T-helper 1 cell treated with Interleukin-12 subunit alpha and Interleukin-12 subunit beta and Interleukin-4 antibody, amounts not matched to agents 30 μg/mL and 1 μg/mL, for 36 hours (primary cell): ENCODE measurements around the gene ORAI1.
"Not testable (repeated sequence)": the region's sequence is repeated elsewhere in the genome, so short reads cannot be mapped to it uniquely, and the experiment has no call there.

Source experiments
- H3K27ac Mint-ChIP-seq: one replicate; pipeline ENCODE4 v1.8.0; 2021; ENCODE audit warnings: mild to moderate bottlenecking, mixed read lengths
- H3K27me3 Mint-ChIP-seq: one replicate; pipeline ENCODE4 v1.8.0; 2021; ENCODE audit warnings: low read depth, mixed read lengths
- H3K36me3 Mint-ChIP-seq: one replicate; pipeline ENCODE4 v1.8.0; 2021; ENCODE audit warnings: low read depth, mixed read lengths
- H3K4me1 Mint-ChIP-seq: one replicate; pipeline ENCODE4 v1.8.0; 2021; ENCODE audit warnings: low read depth, mixed read lengths
- H3K4me3 Mint-ChIP-seq: one replicate; pipeline ENCODE4 v1.8.0; 2021; ENCODE audit warnings: mild to moderate bottlenecking, moderate library complexity, mixed read lengths
- H3K9me3 Mint-ChIP-seq: one replicate; pipeline ENCODE4 v1.8.0; 2021; ENCODE audit warnings: mixed read lengths

Gene ORAI1

DNA sequence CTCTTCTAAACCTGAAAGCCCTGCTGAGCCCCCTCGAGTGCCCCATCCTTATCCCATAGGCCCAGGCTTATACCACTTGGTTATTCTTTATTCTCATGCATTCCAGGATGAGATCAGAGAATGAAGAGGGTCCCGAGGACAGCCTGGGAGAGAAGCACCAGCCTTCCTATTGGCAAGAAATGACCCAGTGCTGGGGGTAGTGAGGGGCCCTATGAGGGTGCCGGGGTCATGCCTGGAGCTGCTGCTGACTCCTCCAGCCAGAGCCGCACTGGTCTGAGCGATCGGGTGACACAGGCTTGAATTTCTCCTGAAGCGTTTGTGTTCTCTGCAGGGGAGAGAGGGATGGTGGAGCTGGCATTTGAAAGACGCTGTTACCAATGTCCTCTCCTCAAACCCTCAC is 25.0 kb downstream of the ORAI1 start:
- H3K4me3 Mint-ChIP-seq = no peak overlapping the region
- H3K36me3 Mint-ChIP-seq = peaks cover 31% of the 10 kb centered on the region
- no peaks in the 10 kb centered on the region for H3K9me3 Mint-ChIP-seq
- H3K27ac Mint-ChIP-seq = peak overlapping the region; percentile 55
- H3K27me3 Mint-ChIP-seq = no peaks in the 10 kb centered on the region
- peaks cover 28% of the 10 kb centered on the region for H3K4me1 Mint-ChIP-seq

GRCh38 chr12:121652767-121653497 is 26.6 kb downstream of the ORAI1 start:
- Mint-ChIP-seq H3K36me3 (peaks cover 30% of the 10 kb centered on the region), H3K27ac (no peak overlapping the region), H3K27me3 (no peaks in the 10 kb centered on the region), H3K4me3 (no peak overlapping the region), H3K4me1 (peaks cover 41% of the 10 kb centered on the region), H3K9me3 (no peaks in the 10 kb centered on the region)

- Mint-ChIP-seq H3K27me3 (no peaks in the 10 kb centered on the region), H3K4me3 (no peak overlapping the region), H3K27ac (no peak overlapping the region), H3K36me3 (peaks cover 26% of the 10 kb centered on the region), H3K4me1 (peaks cover 44% of the 10 kb centered on the region), H3K9me3 (no peaks in the 10 kb centered on the region)
These were observed 27.7 kb downstream of the ORAI1 start for GRCh38 chr12:121653999-121654398.

- Mint-ChIP-seq H3K27ac (peak overlapping the region; percentile 13), H3K4me3 (no peak overlapping the region), H3K9me3 (no peaks in the 10 kb centered on the region), H3K27me3 (no peaks in the 10 kb centered on the region), H3K4me1 (peaks cover 45% of the 10 kb centered on the region), H3K36me3 (peaks cover 17% of the 10 kb centered on the region)
These were observed 29.8 kb downstream of the ORAI1 start for GRCh38 chr12:121656122-121656521.

- peaks cover 54% of the 10 kb centered on the region for H3K4me1 Mint-ChIP-seq
- H3K36me3 Mint-ChIP-seq = peaks cover 17% of the 10 kb centered on the region
- H3K27ac Mint-ChIP-seq = peak overlapping the region; percentile 71
- H3K4me3 Mint-ChIP-seq = peak overlapping the region; percentile 20
- no peaks in the 10 kb centered on the region for H3K27me3 Mint-ChIP-seq
- no peaks in the 10 kb centered on the region for H3K9me3 Mint-ChIP-seq
These were observed 31.1 kb downstream of the ORAI1 start for GRCh38 chr12:121657305-121658008.

- H3K9me3 Mint-ChIP-seq, H3K27me3 Mint-ChIP-seq, H3K27ac Mint-ChIP-seq, H3K4me3 Mint-ChIP-seq, H3K36me3 Mint-ChIP-seq: not testable (repeated sequence)
- peaks cover 66% of the 10 kb centered on the region for H3K4me1 Mint-ChIP-seq
These were observed 35.2 kb downstream of the ORAI1 start for GRCh38 chr12:121661353-121662105.

- Mint-ChIP-seq H3K27ac (peak overlapping the region; percentile 90), H3K4me3 (no peak overlapping the region), H3K36me3 (peaks cover 8% of the 10 kb centered on the region), H3K4me1 (peaks cover 53% of the 10 kb centered on the region), H3K9me3 (no peaks in the 10 kb centered on the region), H3K27me3 (no peaks in the 10 kb centered on the region)
These were observed 37.2 kb downstream of the ORAI1 start for GRCh38 chr12:121663610-121663929.

DNA sequence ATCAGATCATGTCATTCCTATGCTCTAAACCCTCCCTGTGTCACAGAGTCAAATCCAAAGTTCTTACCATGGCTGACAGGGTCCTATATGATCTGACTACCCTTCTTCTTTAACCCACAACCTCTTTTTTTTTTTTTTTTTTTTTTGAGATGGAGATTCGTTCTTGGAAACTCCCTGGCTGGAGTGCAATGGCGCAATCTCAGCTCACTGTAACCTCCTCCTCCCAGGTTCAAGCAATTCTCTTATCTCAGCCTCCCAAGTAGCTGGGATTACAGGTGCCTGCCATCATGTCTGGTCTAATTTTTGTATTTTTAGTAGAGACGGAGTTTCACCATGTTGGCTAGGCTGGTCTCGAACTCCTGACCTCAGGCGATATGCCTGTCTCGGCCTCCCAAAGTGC is 40.5 kb downstream of the ORAI1 start:
- peaks cover 38% of the 10 kb centered on the region for H3K4me1 Mint-ChIP-seq
- H3K27me3 Mint-ChIP-seq, H3K27ac Mint-ChIP-seq, H3K4me3 Mint-ChIP-seq, H3K9me3 Mint-ChIP-seq, H3K36me3 Mint-ChIP-seq: not testable (repeated sequence)

- Mint-ChIP-seq H3K4me1 (peaks cover 39% of the 10 kb centered on the region), H3K36me3 (peaks cover 6% of the 10 kb centered on the region), H3K27ac (no peak overlapping the region), H3K4me3 (no peak overlapping the region), H3K9me3 (no peaks in the 10 kb centered on the region), H3K27me3 (no peaks in the 10 kb centered on the region)
These were observed 42.6 kb downstream of the ORAI1 start for GRCh38 chr12:121668750-121669520.

DNA sequence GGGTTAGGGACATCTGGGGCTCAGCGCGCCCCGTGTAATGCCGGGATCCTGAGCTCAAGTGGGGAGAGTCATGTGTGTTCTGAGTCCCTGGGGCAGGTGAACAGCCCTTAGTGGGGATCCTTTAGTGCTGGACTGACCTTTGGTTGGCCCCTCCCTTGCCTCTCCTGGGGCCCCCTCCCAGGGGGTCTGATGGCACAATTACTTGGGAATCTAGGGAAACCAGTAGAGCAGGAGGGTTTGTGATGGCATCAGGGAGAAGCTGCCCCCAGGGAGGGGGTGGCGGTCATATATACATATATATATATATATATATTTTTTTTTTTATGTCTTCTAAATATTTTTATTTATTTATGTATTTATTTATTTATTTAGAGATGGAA is 43.2 kb downstream of the ORAI1 start, which contains the start of gene MORN3:
Gene MORN3 (minus strand): TSS at position 134 of the 380 bp plus-strand sequence. CDS start 171 bp downstream, outside the sequence.
- Mint-ChIP-seq H3K27me3 (no peaks in the 10 kb centered on the region), H3K27ac (peak within 1 kb of the TSS; percentile 15), H3K9me3 (no peaks in the 10 kb centered on the region), H3K4me1 (peaks cover 35% of the 10 kb centered on the region), H3K4me3 (no peak within 1 kb of the TSS), H3K36me3 (peaks cover 6% of the 10 kb centered on the region)

GRCh38 chr12:121673013-121673511 is 46.7 kb downstream of the ORAI1 start:
- Mint-ChIP-seq H3K4me1 (peaks cover 29% of the 10 kb centered on the region), H3K27ac (peak overlapping the region; percentile 100), H3K4me3 (peak overlapping the region; percentile 92), H3K36me3 (no peaks in the 10 kb centered on the region), H3K9me3 (no peaks in the 10 kb centered on the region), H3K27me3 (no peaks in the 10 kb centered on the region)

DNA sequence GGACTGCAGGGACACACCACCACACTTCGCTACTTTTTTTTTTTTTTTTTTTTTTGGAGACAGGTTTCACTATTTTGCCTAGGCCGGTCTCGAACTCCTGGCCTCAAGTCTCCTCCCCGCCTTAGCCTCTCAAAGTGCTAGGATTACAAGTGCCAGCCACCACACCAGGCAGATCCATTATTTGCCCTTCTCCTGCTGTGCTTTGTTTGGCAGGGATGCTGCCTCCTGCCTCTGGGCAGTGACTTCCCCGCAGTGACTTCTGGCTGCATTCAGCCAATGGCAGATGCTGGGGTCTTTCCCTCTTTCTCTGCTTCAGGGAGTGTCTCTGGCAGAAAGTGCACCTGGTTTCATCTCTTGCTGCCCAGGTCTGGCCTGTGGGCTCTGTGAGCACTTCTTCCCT is 49.9 kb downstream of the ORAI1 start:
- H3K9me3 Mint-ChIP-seq = no peaks in the 10 kb centered on the region

GRCh38 chr12:121678305-121678704 is 52.0 kb downstream of the ORAI1 start:
- Mint-ChIP-seq H3K27me3 (no peaks in the 10 kb centered on the region), H3K27ac (no peak overlapping the region), H3K4me1 (peaks cover 23% of the 10 kb centered on the region), H3K36me3 (no peaks in the 10 kb centered on the region), H3K9me3 (no peaks in the 10 kb centered on the region), H3K4me3 (no peak overlapping the region)

More for the DNA sequence above, 49.9 kb downstream of the ORAI1 start:
- Mint-ChIP-seq H3K4me3 (no peak overlapping the region), H3K27ac (no peak overlapping the region), H3K36me3 (no peaks in the 10 kb centered on the region), H3K27me3 (no peaks in the 10 kb centered on the region), H3K4me1 (peaks cover 31% of the 10 kb centered on the region)

DNA sequence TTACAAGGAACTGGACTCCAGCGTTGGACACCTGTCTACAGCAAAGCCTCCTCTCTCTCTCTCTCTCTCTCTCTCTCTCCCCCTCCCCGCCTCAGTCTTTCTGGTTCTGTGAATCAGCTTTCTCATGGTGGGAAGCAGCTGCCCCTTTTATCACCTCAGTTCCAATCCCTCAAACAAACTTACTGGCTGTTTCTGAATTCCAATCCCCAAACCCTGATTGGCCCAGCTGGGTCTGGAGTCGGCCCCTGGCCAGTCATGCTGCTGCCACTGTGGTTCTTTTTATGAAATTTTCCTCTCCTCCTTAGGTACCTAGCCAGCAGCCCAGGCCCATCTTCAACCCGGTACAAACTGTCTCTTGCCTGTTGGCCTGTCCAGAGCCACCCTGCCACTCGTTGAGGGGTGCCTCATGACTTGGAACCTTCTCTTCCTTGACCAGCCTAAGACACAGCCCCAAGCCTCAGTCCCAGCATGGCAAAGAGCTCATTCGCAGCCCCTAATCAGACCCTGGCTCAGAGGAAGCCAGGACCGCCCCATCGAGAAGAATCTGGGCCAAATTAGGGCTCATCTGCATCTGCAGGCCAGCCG is 52.5 kb downstream of the ORAI1 start:
- peaks cover 18% of the 10 kb centered on the region for H3K4me1 Mint-ChIP-seq
- H3K27ac Mint-ChIP-seq = no peak overlapping the region
- no peak overlapping the region for H3K4me3 Mint-ChIP-seq
- no peaks in the 10 kb centered on the region for H3K27me3 Mint-ChIP-seq
- no peaks in the 10 kb centered on the region for H3K9me3 Mint-ChIP-seq
- H3K36me3 Mint-ChIP-seq = no peaks in the 10 kb centered on the region
